IPS-20b (cell line): ENCODE measurements around the gene PHAF1.

Source experiments
- H3K27ac ChIP-seq: one replicate; pipeline ENCODE4 v1.5.1; 2013; ENCODE audit warnings: low read length
- H3K27me3 ChIP-seq: 2 replicates; pipeline ENCODE4 v1.6.1; 2013; ENCODE audit warnings: mild to moderate bottlenecking, low read length, inconsistent platforms; ENCODE audit not compliant: insufficient read depth
- H3K36me3 ChIP-seq: 2 replicates; pipeline ENCODE4 v1.6.1; 2013; ENCODE audit warnings: low read depth, mild to moderate bottlenecking, inconsistent platforms, low read length, moderate library complexity; ENCODE audit not compliant: insufficient read depth
- H3K4me1 ChIP-seq: 2 replicates; pipeline ENCODE4 v1.6.1; 2013; ENCODE audit warnings: mild to moderate bottlenecking, control low read depth, inconsistent platforms, low read length, moderate library complexity; ENCODE audit not compliant: insufficient read depth
- H3K4me3 ChIP-seq: 2 replicates; pipeline ENCODE4 v1.5.1; 2013; ENCODE audit warnings: mild to moderate bottlenecking, low read length, inconsistent platforms
- H3K9ac ChIP-seq: 2 replicates; pipeline ENCODE4 v1.6.1; 2013; ENCODE audit warnings: low read depth, mild to moderate bottlenecking, inconsistent platforms, low read length, moderate library complexity
- H3K9me3 ChIP-seq: 2 replicates; pipeline ENCODE4 v1.6.1; 2013; ENCODE audit warnings: mild to moderate bottlenecking, low read depth, low read length, inconsistent platforms; ENCODE audit not compliant: insufficient read depth

PHAF1 gene

DNA sequence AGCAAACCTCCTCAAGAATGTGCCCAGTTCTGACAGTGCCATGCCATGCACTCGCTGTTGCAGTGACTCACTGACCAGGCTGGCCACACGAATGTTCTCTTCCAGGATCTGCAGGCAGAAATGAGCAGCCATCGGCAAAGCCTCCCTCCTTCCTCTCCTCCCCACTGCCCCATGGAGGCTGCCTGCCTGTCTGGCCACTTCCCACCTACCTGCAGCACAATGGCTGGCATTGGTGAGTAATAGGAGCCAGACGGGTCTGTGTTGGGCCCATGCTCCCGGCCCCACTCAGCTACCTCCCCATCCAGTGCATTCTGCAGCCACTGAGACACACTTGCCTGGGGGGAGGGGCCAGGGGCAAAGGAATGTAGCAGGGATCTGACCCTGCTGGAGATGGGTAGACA, 76.8 kb downstream of the PHAF1 start:
- Histone ChIP-seq H3K27me3 (peaks cover 33% of the 10 kb centered on the region), H3K4me3 (no peak overlapping the region), H3K9ac (no peak overlapping the region), H3K4me1 (peaks cover 3% of the 10 kb centered on the region; the same call in 1 of the 2 replicates), H3K36me3 (no peaks in the 10 kb centered on the region), H3K27ac (no peak overlapping the region), H3K9me3 (no peaks in the 10 kb centered on the region)

DNA sequence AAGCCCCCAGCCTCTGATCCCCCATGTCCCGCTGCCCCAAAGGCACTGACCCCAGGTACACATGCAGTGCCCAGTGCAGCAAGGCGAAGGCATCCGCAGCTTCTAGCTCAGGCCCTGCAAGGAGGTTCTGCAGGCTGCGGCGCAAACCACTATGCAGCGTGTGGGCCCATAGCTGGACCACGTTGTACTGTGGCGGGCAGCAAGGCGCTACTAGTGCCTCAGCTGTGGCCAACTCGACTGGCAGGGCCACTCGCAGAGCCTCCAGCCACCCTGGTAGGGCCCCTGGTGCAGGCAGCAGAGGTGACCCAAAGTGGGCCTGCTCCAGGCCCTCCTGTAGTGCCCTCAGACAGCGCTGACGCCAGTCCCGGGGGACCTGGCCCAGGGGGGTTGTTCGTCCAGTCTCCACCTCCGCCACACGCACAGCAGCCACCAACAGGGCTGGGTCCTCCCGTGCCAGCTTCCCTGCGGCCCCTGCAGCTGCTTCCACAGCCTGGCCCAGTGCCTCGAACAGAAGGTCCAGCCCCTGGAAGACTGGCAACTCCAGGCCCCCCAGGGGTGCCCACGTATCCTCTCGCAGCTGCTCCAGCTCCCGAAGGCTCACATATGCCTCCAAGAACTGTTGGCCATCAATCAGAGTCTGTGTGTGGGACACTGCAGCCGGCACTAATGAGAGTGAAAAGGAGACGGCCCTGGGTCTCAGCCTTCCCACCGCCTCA, 77.6 kb downstream of the PHAF1 start:
- Histone ChIP-seq H3K4me3 (no peak overlapping the region), H3K9ac (no peak overlapping the region), H3K27ac (no peak overlapping the region), H3K4me1 (peaks cover 3% of the 10 kb centered on the region; the same call in 1 of the 2 replicates), H3K27me3 (peaks cover 33% of the 10 kb centered on the region), H3K36me3 (no peaks in the 10 kb centered on the region), H3K9me3 (no peaks in the 10 kb centered on the region)

- Histone ChIP-seq H3K4me3 (no peak overlapping the region), H3K36me3 (peaks cover 1% of the 10 kb centered on the region), H3K27ac (no peak overlapping the region), H3K27me3 (peaks cover 33% of the 10 kb centered on the region), H3K9me3 (no peaks in the 10 kb centered on the region), H3K9ac (no peak overlapping the region), H3K4me1 (0 out of 2 replicates have a peak, but pooled peaks cover 3% of the 10 kb centered on the region)
These were observed 78.6 kb downstream of the PHAF1 start for GRCh38 chr16:67188323-67188722.

- H3K27ac ChIP-seq = no peak overlapping the region
- H3K9ac ChIP-seq = no peak overlapping the region
- H3K36me3 ChIP-seq = peaks cover 6% of the 10 kb centered on the region
- H3K4me3 ChIP-seq = no peak overlapping the region
- H3K27me3 ChIP-seq = peaks cover 33% of the 10 kb centered on the region
- H3K9me3 ChIP-seq = no peaks in the 10 kb centered on the region
- peaks cover 7% of the 10 kb centered on the region; the same call in 1 of the 2 replicates for H3K4me1 ChIP-seq
These were observed 79.1 kb downstream of the PHAF1 start for GRCh38 chr16:67188798-67189197.

DNA sequence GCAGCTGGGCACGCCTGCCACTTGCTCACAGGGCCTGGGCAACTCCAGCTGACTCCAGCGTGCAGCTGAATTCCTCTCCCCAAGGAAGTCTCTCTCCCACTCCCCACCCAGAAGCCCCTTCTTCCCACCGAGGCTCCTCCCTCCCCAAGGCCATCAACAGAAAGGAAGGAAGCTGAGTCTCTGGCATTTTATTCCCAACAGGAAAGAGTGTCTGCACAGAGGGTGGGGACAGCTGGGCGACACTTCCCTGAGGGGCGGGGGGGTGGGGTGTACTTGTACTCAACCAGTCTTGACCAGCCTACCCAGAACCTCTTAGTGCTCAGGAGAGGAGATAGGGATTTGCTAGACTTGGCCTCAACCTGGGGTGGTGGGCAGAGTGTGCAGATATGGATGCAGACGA, 80.3 kb downstream of the PHAF1 start, which contains the start of gene EXOC3L1:
Gene EXOC3L1, minus strand, starts transcription at position 96 of the 400 bp plus-strand sequence. CDS start 460 bp downstream, outside the sequence.
- peaks cover 18% of the 10 kb centered on the region for H3K36me3 ChIP-seq
- H3K27me3 ChIP-seq = peaks cover 22% of the 10 kb centered on the region
- H3K9me3 ChIP-seq = no peaks in the 10 kb centered on the region
- H3K4me1 ChIP-seq = peaks cover 7% of the 10 kb centered on the region; the same call in 1 of the 2 replicates
- H3K9ac ChIP-seq = no peak within 1 kb of the TSS
- no peak within 1 kb of the TSS for H3K4me3 ChIP-seq
- no peak within 1 kb of the TSS for H3K27ac ChIP-seq

GRCh38 chr16:67190448-67191399, 81.0 kb downstream of the PHAF1 start:
- Histone ChIP-seq H3K27ac (no peak overlapping the region), H3K36me3 (peaks cover 25% of the 10 kb centered on the region), H3K27me3 (peaks cover 15% of the 10 kb centered on the region), H3K9ac (no peak overlapping the region), H3K9me3 (no peaks in the 10 kb centered on the region), H3K4me3 (no peak overlapping the region), H3K4me1 (peaks cover 7% of the 10 kb centered on the region; the same call in 1 of the 2 replicates)

DNA sequence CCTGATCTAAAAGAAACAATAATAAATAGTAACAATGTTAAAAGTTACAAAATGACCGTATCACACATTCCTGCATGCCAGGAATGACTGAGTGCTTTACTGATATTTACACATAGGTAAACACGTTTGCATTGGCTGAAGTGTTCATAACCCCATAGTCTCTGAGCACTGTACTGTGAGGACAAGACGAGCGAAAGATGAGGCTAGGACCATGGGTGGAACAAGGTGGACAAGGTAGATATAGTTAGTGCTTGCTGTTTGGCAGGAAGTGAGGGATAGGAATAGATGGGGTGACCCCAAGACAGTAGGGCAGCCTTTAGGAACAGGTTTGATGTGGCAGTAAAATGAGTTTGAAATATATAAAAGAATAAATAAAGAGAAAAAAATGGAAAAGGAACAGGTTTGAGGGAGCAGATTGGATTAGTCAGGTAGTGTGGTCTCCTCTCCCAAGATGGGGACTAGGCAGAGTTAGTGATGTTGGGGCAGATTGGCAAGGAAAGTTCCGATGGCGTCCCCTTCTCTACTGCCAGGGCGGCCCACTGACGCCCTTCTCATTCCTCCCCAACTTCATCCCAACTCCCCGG, 81.8 kb downstream of the PHAF1 start:
- Histone ChIP-seq H3K9me3 (no peaks in the 10 kb centered on the region), H3K4me3 (peak overlapping the region; percentile 93), H3K27me3 (peaks cover 7% of the 10 kb centered on the region), H3K36me3 (peaks cover 33% of the 10 kb centered on the region), H3K4me1 (peaks cover 7% of the 10 kb centered on the region; the same call in 1 of the 2 replicates), H3K9ac (no peak overlapping the region), H3K27ac (no peak overlapping the region)

DNA sequence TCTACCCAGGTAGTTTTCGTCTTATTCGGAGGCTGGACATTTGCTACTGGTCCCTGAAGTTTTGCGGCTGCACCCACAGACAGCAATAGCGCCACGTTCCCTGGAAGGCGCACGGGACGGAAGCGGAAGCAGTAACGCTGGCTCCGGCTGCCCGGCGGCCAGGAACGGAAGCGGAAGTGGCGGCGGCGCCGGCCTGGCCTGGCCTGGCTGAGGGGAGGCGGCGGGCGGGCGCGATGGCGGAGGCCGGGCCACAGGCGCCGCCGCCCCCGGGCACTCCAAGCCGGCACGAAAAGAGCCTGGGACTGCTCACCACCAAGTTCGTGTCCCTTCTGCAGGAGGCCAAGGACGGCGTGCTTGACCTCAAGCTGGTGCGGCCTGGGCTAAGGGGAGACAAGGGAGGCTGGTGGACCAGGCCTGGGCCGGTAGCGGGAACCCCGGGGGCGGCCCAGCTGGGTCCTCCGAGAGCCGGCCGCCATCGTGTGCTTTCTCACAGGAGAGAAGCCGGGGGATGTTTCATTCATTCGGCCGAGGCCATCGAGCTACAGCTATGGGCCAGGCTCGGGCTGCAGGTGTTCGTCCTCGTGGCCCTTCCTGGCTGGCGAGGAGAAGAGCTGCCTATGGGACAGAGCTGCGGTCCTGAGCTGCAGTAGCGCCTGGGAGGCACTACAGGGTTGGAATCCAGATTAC, 82.4 kb downstream of the PHAF1 start, which contains the start of gene E2F4:
Gene E2F4, plus strand, starts transcription at position 161 of the 687 bp plus-strand sequence. Its CDS starts 73 bp downstream, at position 234.
- Histone ChIP-seq H3K4me3 (peak within 1 kb of the TSS; percentile 93), H3K36me3 (peaks cover 39% of the 10 kb centered on the region), H3K27me3 (peaks cover under 1% of the 10 kb centered on the region; the same call in 1 of the 2 replicates), H3K4me1 (peaks cover 3% of the 10 kb centered on the region; the same call in 1 of the 2 replicates), H3K9me3 (no peaks in the 10 kb centered on the region), H3K27ac (no peak within 1 kb of the TSS), H3K9ac (peak within 1 kb of the TSS; percentile 82)

GRCh38 chr16:67192781-67193361, 83.1 kb downstream of the PHAF1 start:
- H3K27ac ChIP-seq = no peak overlapping the region
- H3K4me1 ChIP-seq = peaks cover 3% of the 10 kb centered on the region; the same call in 1 of the 2 replicates
- peak overlapping the region; percentile 93 for H3K4me3 ChIP-seq
- H3K36me3 ChIP-seq = peaks cover 47% of the 10 kb centered on the region
- H3K9ac ChIP-seq = peak overlapping the region; percentile 82
- no peaks in the 10 kb centered on the region for H3K9me3 ChIP-seq
- no peaks in the 10 kb centered on the region for H3K27me3 ChIP-seq

DNA sequence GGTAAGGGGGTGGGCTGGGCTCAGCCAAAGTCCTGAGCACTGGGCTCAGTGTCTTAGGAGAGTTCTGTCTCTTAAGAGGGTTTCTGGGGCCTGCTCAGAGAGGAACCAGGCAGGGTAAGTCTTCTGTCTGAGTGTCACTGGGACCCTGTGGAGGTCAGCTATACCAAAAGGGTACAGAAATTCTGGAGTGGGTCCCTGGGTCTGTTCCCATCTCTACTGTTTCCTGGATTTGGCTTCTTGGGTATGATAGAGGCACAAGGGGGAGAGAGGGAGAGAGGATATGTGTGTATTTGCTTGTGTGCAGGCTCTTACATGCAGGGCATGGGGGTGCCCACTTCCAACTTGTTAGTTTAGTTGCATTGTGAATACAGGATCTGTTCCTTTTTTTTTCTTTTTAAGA, 83.8 kb downstream of the PHAF1 start:
- H3K27me3 ChIP-seq = no peaks in the 10 kb centered on the region
- H3K27ac ChIP-seq = no peak overlapping the region
- H3K36me3 ChIP-seq = peaks cover 52% of the 10 kb centered on the region
- peak overlapping the region; percentile 93; the same call in 1 of the 2 replicates for H3K4me3 ChIP-seq
- H3K9me3 ChIP-seq = no peaks in the 10 kb centered on the region
- peaks cover 3% of the 10 kb centered on the region; the same call in 1 of the 2 replicates for H3K4me1 ChIP-seq
- peak overlapping the region; percentile 82 for H3K9ac ChIP-seq
